ENCODE measurements around the gene TOMM40L.

GRCh38 chr1:161214369-161214768 is 11.5 kb upstream of the TOMM40L start:
- no peak for TF ChIP-seq CTCF (IDR thresholded peaks at IDR 0.05)
- no peak for TF ChIP-seq ZFX (IDR thresholded peaks at IDR 0.05; ENCODE audit: borderline replicate concordance)
